AG09309 (cell line): ENCODE measurements around the gene PAX3.

Experiments
- DNase-seq: peaks from one replicate; pipeline ENCODE4 v3.0.0-alpha.2; 2010; ENCODE audit warnings: low read depth
- H3K4me3 ChIP-seq: 2 replicates; pipeline ENCODE4 v1.5.1; 2011; ENCODE audit warnings: mild to moderate bottlenecking, low read depth, low read length, moderate library complexity; ENCODE audit not compliant: control insufficient read depth
- TF ChIP-seq, protein P1 (sequence below): IDR thresholded peaks from 2 replicates; pipeline ENCODE4 v1.5.1; 2011; ENCODE audit warnings: mild to moderate bottlenecking, low read depth, low read length, inconsistent platforms; ENCODE audit not compliant: insufficient read depth, control insufficient read depth; ENCODE audit errors: missing control alignments

PAX3 gene

DNA sequence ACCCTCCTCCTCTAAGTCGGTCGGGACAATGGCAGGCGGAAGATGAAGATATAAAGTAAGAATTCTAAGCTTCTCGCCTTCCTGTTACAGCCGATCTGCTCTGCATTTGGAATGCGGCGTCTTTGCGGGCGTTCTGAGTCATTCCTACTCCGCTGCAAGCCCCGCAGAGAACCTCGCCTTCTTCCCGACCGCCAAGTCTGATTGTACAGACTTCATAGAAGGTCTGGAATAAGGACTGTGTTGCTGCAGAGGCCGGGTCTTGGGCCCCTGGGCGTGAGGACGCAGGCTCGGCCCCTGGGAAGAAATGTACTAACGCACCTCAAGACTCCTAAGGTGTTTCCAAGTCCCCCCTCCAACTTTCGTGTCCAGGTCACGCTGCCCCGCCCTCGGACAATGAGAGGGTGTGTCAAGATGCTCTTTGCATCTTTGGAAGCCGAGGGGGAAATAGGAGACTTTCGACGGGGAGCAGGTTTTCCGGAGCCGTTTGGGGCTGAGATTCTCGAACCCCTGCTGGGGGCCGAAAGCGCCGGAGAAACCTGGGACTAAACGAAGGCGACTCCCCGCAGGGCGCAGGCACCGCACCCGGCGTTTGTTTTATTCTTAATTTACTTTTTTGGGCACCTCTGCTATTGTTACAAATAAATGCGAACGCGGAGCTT, 12.7 kb upstream of the PAX3 start:
- no peak overlapping the region for H3K4me3 ChIP-seq
- TF ChIP-seq, protein P1, sequence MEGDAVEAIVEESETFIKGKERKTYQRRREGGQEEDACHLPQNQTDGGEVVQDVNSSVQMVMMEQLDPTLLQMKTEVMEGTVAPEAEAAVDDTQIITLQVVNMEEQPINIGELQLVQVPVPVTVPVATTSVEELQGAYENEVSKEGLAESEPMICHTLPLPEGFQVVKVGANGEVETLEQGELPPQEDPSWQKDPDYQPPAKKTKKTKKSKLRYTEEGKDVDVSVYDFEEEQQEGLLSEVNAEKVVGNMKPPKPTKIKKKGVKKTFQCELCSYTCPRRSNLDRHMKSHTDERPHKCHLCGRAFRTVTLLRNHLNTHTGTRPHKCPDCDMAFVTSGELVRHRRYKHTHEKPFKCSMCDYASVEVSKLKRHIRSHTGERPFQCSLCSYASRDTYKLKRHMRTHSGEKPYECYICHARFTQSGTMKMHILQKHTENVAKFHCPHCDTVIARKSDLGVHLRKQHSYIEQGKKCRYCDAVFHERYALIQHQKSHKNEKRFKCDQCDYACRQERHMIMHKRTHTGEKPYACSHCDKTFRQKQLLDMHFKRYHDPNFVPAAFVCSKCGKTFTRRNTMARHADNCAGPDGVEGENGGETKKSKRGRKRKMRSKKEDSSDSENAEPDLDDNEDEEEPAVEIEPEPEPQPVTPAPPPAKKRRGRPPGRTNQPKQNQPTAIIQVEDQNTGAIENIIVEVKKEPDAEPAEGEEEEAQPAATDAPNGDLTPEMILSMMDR: no peak
- no peak for DNase-seq

DNA sequence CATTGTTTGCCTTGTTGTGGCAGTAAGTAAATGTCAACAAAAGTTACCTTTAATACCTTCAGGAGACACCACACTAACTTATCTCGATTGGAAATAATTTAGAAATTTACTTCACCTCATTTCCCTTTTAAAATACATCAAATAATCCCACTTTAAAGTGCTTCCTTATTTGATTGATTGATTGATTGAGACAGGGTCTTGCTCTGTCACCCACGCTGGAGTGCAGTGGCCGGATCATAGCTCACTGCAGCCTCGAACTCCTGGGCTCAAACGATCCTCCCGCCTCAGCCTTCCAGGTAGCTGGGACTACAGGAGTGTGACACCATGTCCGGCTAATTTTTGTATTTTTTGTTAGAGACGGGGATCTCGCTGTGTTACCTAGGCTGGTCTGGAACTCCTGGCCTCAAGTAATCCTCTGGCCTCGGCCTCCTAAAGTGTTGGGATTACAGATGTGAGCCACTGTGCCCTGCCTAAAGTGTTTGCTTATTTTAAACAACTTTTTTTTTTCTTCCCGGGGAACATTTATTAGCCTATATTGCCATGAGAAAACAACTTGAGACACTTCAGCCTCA, 12.0 kb upstream of the PAX3 start:
- no peak for DNase-seq
- H3K4me3 ChIP-seq: no peak overlapping the region
- TF ChIP-seq, protein P1: no peak

GRCh38 chr2:222309766-222310165, 11.0 kb upstream of the PAX3 start:
- no peak for DNase-seq
- H3K4me3 ChIP-seq: no peak overlapping the region
- TF ChIP-seq, protein P1: no peak

- DNase-seq: no peak
- TF ChIP-seq, protein P1: no peak
- no peak overlapping the region for H3K4me3 ChIP-seq
Observed at GRCh38 chr2:222309361-222309760, 10.6 kb upstream of the PAX3 start.

GRCh38 chr2:222307978-222308730, 9.4 kb upstream of the PAX3 start:
- DNase-seq: no peak
- H3K4me3 ChIP-seq: no peak overlapping the region
- TF ChIP-seq, protein P1: no peak

DNA sequence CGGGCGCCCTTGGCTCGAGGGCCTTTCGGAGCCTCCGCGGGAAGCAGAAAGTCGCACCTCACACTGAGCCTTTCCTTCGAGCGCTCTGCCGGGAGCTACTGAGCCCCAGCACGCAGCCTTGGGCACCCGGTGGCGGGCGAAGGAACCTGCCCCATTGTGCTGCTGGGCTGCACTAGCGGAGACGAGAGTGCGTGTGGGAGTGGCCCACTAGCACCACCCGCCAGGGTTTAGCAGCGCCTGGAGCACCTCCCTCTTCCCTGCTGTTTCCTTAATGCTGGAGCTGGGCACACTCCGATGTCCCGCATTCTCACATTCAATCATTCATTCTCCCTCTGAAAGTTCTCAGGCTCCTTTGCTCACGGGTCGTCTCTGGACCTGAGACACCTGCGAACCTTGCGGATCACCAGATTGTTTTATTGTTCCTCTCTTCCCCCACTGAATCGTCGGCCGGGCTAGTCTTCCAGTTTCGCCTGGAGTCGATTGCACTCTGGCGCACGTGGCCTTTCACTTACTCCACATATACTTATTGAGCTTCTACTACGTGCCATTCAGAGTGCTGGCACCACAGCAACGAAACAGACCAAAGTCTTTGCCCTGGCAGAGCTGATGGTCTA, 8.5 kb upstream of the PAX3 start:
- TF ChIP-seq, protein P1: no peak
- H3K4me3 ChIP-seq: no peak overlapping the region
- no peak for DNase-seq
